IMR-90 (cell line): ENCODE measurements around the gene PHF14. TPM values are rescaled to one million over a fixed set of nuclear protein-coding genes. Genes with fewer than 3 reads are reported as not detected.

Source experiments
- ATAC-seq: fragments of 200-7000 bp; cut with Tn5 transposase; 2 replicates; pipeline ENCODE4 v1.9.1; 2020; ENCODE audit warnings: low read depth, mild to moderate bottlenecking, moderate library complexity
- BruUV-seq: library from RNA; stranded (reverse); fragments of 400-500 nt; replicated peaks from 2 replicates; lab custom pipeline; 2021; lab: Mats Ljungman, UMichigan
- CTCF ChIA-PET: fragments of 300-600 bp; formaldehyde crosslinking; extraction: SDS; loops from one replicate; lab custom pipeline; 2021; ENCODE audit warnings: antibody characterized with exemption; lab: Yijun Ruan, JAX
- POLR2A ChIA-PET: fragments of 300-600 bp; sonication (Branson Sonifier 250); formaldehyde crosslinking; loops from one replicate; lab custom pipeline; 2022; ENCODE audit warnings: antibody characterized with exemption; ENCODE audit not compliant: unreplicated experiment; lab: Charles Lee
- DNase-seq: peaks from one replicate; pipeline ENCODE4 v3.0.0; 2013
- H2AFZ ChIP-seq: replicated peaks from 2 replicates; pipeline ENCODE3; 2013; ENCODE audit warnings: low read length, mild to moderate bottlenecking; ENCODE audit not compliant: poor library complexity
- H2AK5ac ChIP-seq: 2 replicates; pipeline ENCODE4 v1.6.1; 2013; ENCODE audit warnings: low read depth, low read length, inconsistent platforms
- H2AK9ac ChIP-seq: replicated peaks from 2 replicates; pipeline ENCODE3; 2013; ENCODE audit warnings: mild to moderate bottlenecking, low read depth, low read length, moderate library complexity; ENCODE audit not compliant: poor library complexity
- H2BK120ac ChIP-seq: 2 replicates; pipeline ENCODE4 v1.6.1; 2013; ENCODE audit warnings: low read depth, low read length, inconsistent platforms
- H2BK15ac ChIP-seq: 3 replicates; pipeline ENCODE4 v1.6.1; 2013; ENCODE audit warnings: low read depth, low read length, inconsistent platforms
- H2BK20ac ChIP-seq: 2 replicates; pipeline ENCODE4 v1.6.1; 2013; ENCODE audit warnings: low read depth, mild to moderate bottlenecking, inconsistent platforms, low read length, moderate library complexity
- H2BK5ac ChIP-seq: 2 replicates; pipeline ENCODE4 v1.6.1; 2013; ENCODE audit warnings: mild to moderate bottlenecking, low read depth, low read length, inconsistent platforms; ENCODE audit not compliant: poor library complexity, severe bottlenecking
- H3K14ac ChIP-seq: replicated peaks from 2 replicates; pipeline ENCODE4 v1.6.1; 2013; ENCODE audit warnings: low read depth, low read length, inconsistent platforms
- H3K18ac ChIP-seq: 2 replicates; pipeline ENCODE4 v1.6.1; 2013; ENCODE audit warnings: low read depth, low read length, control low read depth
- H3K23ac ChIP-seq: 2 replicates; pipeline ENCODE4 v1.6.1; 2013; ENCODE audit warnings: low read depth, low read length, inconsistent platforms
- H3K27ac ChIP-seq: 2 replicates; pipeline ENCODE4 v1.5.1; 2013; ENCODE audit warnings: mild to moderate bottlenecking, control low read depth, low read length; ENCODE audit not compliant: insufficient read depth
- H3K27me3 ChIP-seq: 2 replicates; pipeline ENCODE4 v1.6.1; 2013; ENCODE audit warnings: low read length; ENCODE audit not compliant: control insufficient read depth, insufficient read depth
- H3K36me3 ChIP-seq: 2 replicates; pipeline ENCODE4 v1.6.1; 2013; ENCODE audit warnings: low read length, mixed read lengths; ENCODE audit not compliant: control insufficient read depth, insufficient read depth
- H3K4ac ChIP-seq: 2 replicates; pipeline ENCODE4 v1.6.1; 2013; ENCODE audit warnings: low read depth, low read length, inconsistent platforms
- H3K4me1 ChIP-seq: 2 replicates; pipeline ENCODE4 v1.6.1; 2013; ENCODE audit warnings: low read length, mixed read lengths; ENCODE audit not compliant: control insufficient read depth, insufficient read depth
- H3K4me2 ChIP-seq: 2 replicates; pipeline ENCODE4 v1.6.1; 2013; ENCODE audit warnings: low read depth, mild to moderate bottlenecking, control low read depth, low read length, moderate library complexity
- H3K4me3 ChIP-seq: 2 replicates; pipeline ENCODE4 v1.5.1; 2013; ENCODE audit warnings: low read depth, mild to moderate bottlenecking, control low read depth, low read length, moderate library complexity; ENCODE audit not compliant: insufficient read depth
- H3K56ac ChIP-seq: 2 replicates; pipeline ENCODE4 v1.6.1; 2013; ENCODE audit warnings: low read length, inconsistent platforms; ENCODE audit not compliant: insufficient read depth; ENCODE audit errors: extremely low read depth
- H3K79me1 ChIP-seq, 2 experiments: 2 replicates each; pipeline ENCODE4 v1.6.1; 2013; ENCODE audit warnings: low read length in 2 of 2, inconsistent platforms in 1 of 2, low read depth in 1 of 2
- H3K9ac ChIP-seq: 2 replicates; pipeline ENCODE4 v1.6.1; 2013; ENCODE audit warnings: low read depth, low read length, control low read depth
- H3K9me1 ChIP-seq: 2 replicates; pipeline ENCODE4 v1.6.1; 2013; ENCODE audit warnings: low read length, inconsistent platforms; ENCODE audit not compliant: insufficient read depth
- H3K9me3 ChIP-seq: 2 replicates; pipeline ENCODE4 v1.6.1; 2013; ENCODE audit warnings: low read length; ENCODE audit not compliant: control insufficient read depth, insufficient read depth
- H4K20me1 ChIP-seq: 2 replicates; pipeline ENCODE4 v1.6.1; 2013; ENCODE audit warnings: low read length, inconsistent platforms; ENCODE audit not compliant: insufficient read depth
- H4K5ac ChIP-seq: 2 replicates; pipeline ENCODE4 v1.6.1; 2013; ENCODE audit warnings: mild to moderate bottlenecking, low read depth, low read length, control low read depth
- H4K8ac ChIP-seq, 2 experiments: 2 replicates each; pipeline ENCODE4 v1.6.1; 2013; ENCODE audit warnings: low read depth in 2 of 2, low read length in 2 of 2, control low read depth in 1 of 2, inconsistent platforms in 1 of 2
- H4K91ac ChIP-seq: 2 replicates; pipeline ENCODE4 v1.6.1; 2013; ENCODE audit warnings: low read depth, low read length, inconsistent platforms; ENCODE audit not compliant: insufficient read depth
- BHLHE40 ChIP-seq: fragments of 150-350 bp; IDR thresholded peaks from 2 replicates; pipeline ENCODE4 v1.6.1; 2016; ENCODE audit warnings: mild to moderate bottlenecking, low read depth, low read length
- CEBPB ChIP-seq: IDR thresholded peaks from 2 replicates; pipeline ENCODE4 v1.6.1; 2012; ENCODE audit warnings: low read depth, low read length, improper control_type of control experiment
- CHD1 ChIP-seq: IDR thresholded peaks from 2 replicates; pipeline ENCODE4 v1.6.1; 2012; ENCODE audit warnings: low read depth, low read length, improper control_type of control experiment
- CTCF ChIP-seq: conservative IDR thresholded peaks from 2 replicates; pipeline ENCODE4 v1.5.1; 2012; ENCODE audit warnings: mild to moderate bottlenecking, low read depth, low read length, improper control_type of control experiment
- FOS ChIP-seq: fragments of 150-350 bp; IDR thresholded peaks from 2 replicates; pipeline ENCODE4 v1.6.1; 2016; ENCODE audit warnings: low read depth, low read length
- MAFK ChIP-seq: IDR thresholded peaks from 2 replicates; pipeline ENCODE4 v1.6.1; 2012; ENCODE audit warnings: low read depth, low read length, improper control_type of control experiment
- MAZ ChIP-seq: IDR thresholded peaks from 2 replicates; pipeline ENCODE4 v1.6.1; 2012; ENCODE audit warnings: low read depth, mild to moderate bottlenecking, low read length, improper control_type of control experiment, moderate library complexity, borderline replicate concordance
- MXI1 ChIP-seq: IDR thresholded peaks from 2 replicates; pipeline ENCODE4 v1.6.1; 2012; ENCODE audit warnings: low read depth, mild to moderate bottlenecking, low read length, moderate library complexity, borderline replicate concordance
- NFE2L2 ChIP-seq: fragments of 150-350 bp; IDR thresholded peaks from 2 replicates; pipeline ENCODE4 v1.6.1; 2016; ENCODE audit warnings: low read depth, mild to moderate bottlenecking, low read length
- POLR2A ChIP-seq: IDR thresholded peaks from 2 replicates; pipeline ENCODE4 v1.6.1; 2012; ENCODE audit warnings: mild to moderate bottlenecking, low read depth, low read length
- RAD21 ChIP-seq: IDR thresholded peaks from 2 replicates; pipeline ENCODE4 v1.6.1; 2012; ENCODE audit warnings: low read length, improper control_type of control experiment
- RCOR1 ChIP-seq: IDR thresholded peaks from 2 replicates; pipeline ENCODE4 v1.6.1; 2012; ENCODE audit warnings: mild to moderate bottlenecking, low read length, improper control_type of control experiment; ENCODE audit not compliant: insufficient replicate concordance
- RFX5 ChIP-seq: IDR thresholded peaks from 2 replicates; pipeline ENCODE4 v1.8.0; 2012; ENCODE audit warnings: low read depth, mild to moderate bottlenecking, low read length, moderate library complexity
- SMC3 ChIP-seq: fragments of 150-350 bp; IDR thresholded peaks from 2 replicates; pipeline ENCODE4 v1.6.1; 2016; ENCODE audit warnings: low read depth, mild to moderate bottlenecking, antibody characterized with exemption, low read length, moderate library complexity
- USF2 ChIP-seq: fragments of 150-350 bp; IDR thresholded peaks from 2 replicates; pipeline ENCODE4 v1.6.1; 2017; ENCODE audit warnings: mild to moderate bottlenecking, antibody characterized with exemption, low read length, low read depth
- WGBS, 2 experiments: methylation state at CpG; one replicate each; pipeline versions ENCODE4 v1.1.5 to v1.1.7; 2013; ENCODE audit warnings: missing lambda C conversion rate in 2 of 2; ENCODE audit not compliant: insufficient read length in 1 of 2; ENCODE audit errors: extremely low coverage in 2 of 2; 5-methylcytosine and 5-hydroxymethylcytosine counted together
- dilution Hi-C: fragments of 300-500 bp; cut with HindIII; formaldehyde crosslinking; loops from one replicate; pipeline ENCODE4 v1.14.3; 2018; ENCODE audit warnings: low sequenced_read_pairs; ENCODE audit not compliant: unreplicated experiment
- in situ Hi-C: fragments of 300-500 bp; cut with MboI; formaldehyde crosslinking; loops from 3 replicates; pipeline ENCODE4 v1.14.3; 2019; ENCODE audit warnings: low sequenced_read_pairs, inconsistent platforms, mixed read lengths
- intact Hi-C: fragments of 100-400 bp; cut with micrococcal nuclease; formaldehyde crosslinking; loops from 2 replicates; pipeline ENCODE4 v1.10.0; 2022
- polyA plus RNA-seq, 3 experiments: library from polyadenylated mRNA; depleted of rRNA; stranded (reverse); fragments of >200 nt; gene quantifications; 2 replicates each; pipeline ENCODE4 v1.2.3, GENCODE V29; 2012; ENCODE audit warnings: low replicate concordance in 1 of 3
- total RNA-seq: library from RNA; depleted of rRNA; stranded (reverse); fragments of >200 nt; gene quantifications from 2 replicates; pipeline ENCODE4 v1.2.3, GENCODE V29; 2012
- TF ChIP-seq, protein P1 (sequence below): fragments of 150-350 bp; IDR thresholded peaks from 2 replicates; pipeline ENCODE4 v1.6.1; 2016; ENCODE audit warnings: low read depth, mild to moderate bottlenecking, low read length, moderate library complexity, borderline replicate concordance

PHF14 gene
- total and polyA plus RNA-seq, 2 of the 4 experiments (the other 2 are of a cell fraction): 8.7 to 17.2 TPM

DNA sequence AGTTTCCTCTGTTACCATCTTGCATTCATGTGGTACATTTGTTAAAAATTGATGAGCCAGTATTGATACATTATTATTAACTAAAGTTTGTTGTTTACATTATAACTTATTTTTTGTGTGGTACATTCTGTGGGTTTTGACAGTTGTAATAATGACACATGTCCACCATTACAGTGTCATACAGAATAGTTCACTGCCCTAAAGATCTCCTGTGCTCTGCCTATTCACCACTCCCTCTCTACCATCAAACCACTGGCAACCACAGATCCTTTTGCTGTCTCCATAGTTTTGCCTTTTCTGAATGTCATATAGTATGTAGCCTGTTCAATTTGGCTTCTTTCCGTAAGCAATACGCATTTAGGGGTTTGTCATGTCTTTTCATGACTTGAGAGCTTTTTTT lies 156.9 kb downstream of the PHF14 start:
- no peak overlapping the region for H2BK15ac ChIP-seq
- no peaks in the 10 kb centered on the region for H4K20me1 ChIP-seq
- H4K5ac ChIP-seq: no peak overlapping the region; the same call in 1 of the 2 replicates
- no peak overlapping the region for H3K23ac ChIP-seq
- no peak overlapping the region for H2BK5ac ChIP-seq
- H3K9ac ChIP-seq: no peak overlapping the region
- no peak overlapping the region for H2AFZ ChIP-seq
- H3K4ac ChIP-seq: no peak overlapping the region
- no TSS peak for BruUV-seq
- no peak overlapping the region for H3K27ac ChIP-seq
- H3K36me3 ChIP-seq: peaks cover 2% of the 10 kb centered on the region; the same call in 1 of the 2 replicates
- no peak overlapping the region for H3K4me2 ChIP-seq
- H3K27me3 ChIP-seq: no peaks in the 10 kb centered on the region
- peaks cover 0 to 3% of the 10 kb centered on the region in 2 experiments; a peak in 1 of 4 replicates for H3K79me1 ChIP-seq
- WGBS, 2 experiments: no CpG with 5 or more reads among the region's 2 CpGs
- H2AK9ac ChIP-seq: no peak overlapping the region
- no peak overlapping the region for H3K56ac ChIP-seq
- H2AK5ac ChIP-seq: no peak overlapping the region
- no peak overlapping the region for H4K91ac ChIP-seq
- ChIA-PET CTCF (interaction anchor here (0.6 kb wide), 2 partner anchors 63 to 138 kb away, joined by 3 to 4 read pairs; no protein-coding TSS in a partner anchor), POLR2A (no interaction called here)
- DNase-seq (no peak), ATAC-seq (no peak)
- no peaks in the 10 kb centered on the region for H3K9me3 ChIP-seq
- peaks cover 2% of the 10 kb centered on the region; the same call in 1 of the 2 replicates for H3K4me1 ChIP-seq
- intact Hi-C loops (no loop called here), dilution Hi-C loops (no loop called here), in situ Hi-C loops (no loop called here)
- no peak overlapping the region for H3K14ac ChIP-seq
- TF ChIP-seq CHD1 (no peak), RFX5 (no peak), MAFK (no peak), POLR2A (no peak), CEBPB (no peak), MXI1 (no peak), SMC3 (no peak), NFE2L2 (no peak), USF2 (no peak), FOS (no peak), BHLHE40 (no peak), CTCF (no peak), RAD21 (no peak), RCOR1 (no peak), MAZ (no peak)
- TF ChIP-seq, protein P1, sequence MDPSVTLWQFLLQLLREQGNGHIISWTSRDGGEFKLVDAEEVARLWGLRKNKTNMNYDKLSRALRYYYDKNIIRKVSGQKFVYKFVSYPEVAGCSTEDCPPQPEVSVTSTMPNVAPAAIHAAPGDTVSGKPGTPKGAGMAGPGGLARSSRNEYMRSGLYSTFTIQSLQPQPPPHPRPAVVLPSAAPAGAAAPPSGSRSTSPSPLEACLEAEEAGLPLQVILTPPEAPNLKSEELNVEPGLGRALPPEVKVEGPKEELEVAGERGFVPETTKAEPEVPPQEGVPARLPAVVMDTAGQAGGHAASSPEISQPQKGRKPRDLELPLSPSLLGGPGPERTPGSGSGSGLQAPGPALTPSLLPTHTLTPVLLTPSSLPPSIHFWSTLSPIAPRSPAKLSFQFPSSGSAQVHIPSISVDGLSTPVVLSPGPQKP: no peak
- 0 out of 2 replicates have a peak, but pooled peaks cover 3% of the 10 kb centered on the region for H3K9me1 ChIP-seq
- no peak overlapping the region for H3K18ac ChIP-seq
- H2BK120ac ChIP-seq: no peak overlapping the region
- H3K4me3 ChIP-seq: no peak overlapping the region
- H4K8ac ChIP-seq: no peak overlapping the region
- H2BK20ac ChIP-seq: no peak overlapping the region
